Measurements from ENCODE around the gene FAXC. TPM values are rescaled to one million over a fixed set of nuclear protein-coding genes. Genes with fewer than 3 reads are reported as not detected.
"Not testable (repeated sequence)": the region's sequence is repeated elsewhere in the genome, so short reads cannot be mapped to it uniquely, and the experiment has no call there.

Gene FAXC
- total and polyA plus RNA-seq, 4 donors = 2.5 to 7.3 (median 4.1) TPM

DNA sequence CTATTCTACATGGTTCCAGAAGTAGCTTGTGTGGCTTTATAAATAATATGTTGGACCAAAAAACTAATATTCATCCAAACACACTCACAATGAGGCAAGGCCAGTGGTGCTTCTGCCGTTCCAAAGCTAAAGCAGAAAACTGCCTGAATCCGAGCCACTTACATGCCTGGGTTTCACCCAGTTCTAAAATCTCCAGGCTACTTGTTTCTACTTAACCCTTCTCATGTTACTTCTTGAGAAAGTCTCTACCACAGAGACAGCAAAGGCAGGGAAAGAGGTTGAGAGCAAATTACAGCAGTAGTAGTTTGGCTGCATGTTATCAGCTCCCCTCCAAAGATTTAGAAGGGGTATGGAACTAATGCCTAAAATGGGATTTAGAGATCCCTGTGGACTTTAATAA is 62.0 kb downstream of the FAXC start:
- peaks cover 0 to 6% of the 10 kb centered on the region in 2 donors for H3K36me3 ChIP-seq (ENCODE audit: control insufficient read depth in 1 of 2, insufficient read depth in 2 of 2, low read length in 1 of 2)
- H3K27ac ChIP-seq (ENCODE audit: low read depth in 1 of 2, low read length in 2 of 2) = no peak overlapping the region
- no peak for DNase-seq
- 10 to 25% methylated on average over 2 of the region's 2 CpGs for WGBS, 2 donors
- intact Hi-C loops (cut with DNase I) = no loop called here
- no peaks in the 10 kb centered on the region for H3K9me3 ChIP-seq (ENCODE audit: control insufficient read depth, low read length)
- no peak for ATAC-seq (ENCODE audit: low FRiP score)
- no peak overlapping the region for H3K4me3 ChIP-seq (ENCODE audit: low read length in 2 of 2)
- no peaks in the 10 kb centered on the region for H3K4me1 ChIP-seq (ENCODE audit: control insufficient read depth in 1 of 2, insufficient read depth in 2 of 2, low read length in 2 of 2)
- no peaks in the 10 kb centered on the region for H3K27me3 ChIP-seq (ENCODE audit: control insufficient read depth in 1 of 2, insufficient read depth in 2 of 2, low read length in 1 of 2)

- no peak for DNase-seq
- Histone ChIP-seq H3K4me1 (ENCODE audit: control insufficient read depth in 1 of 2, insufficient read depth in 2 of 2, low read length in 2 of 2) (no peaks in the 10 kb centered on the region), H3K27me3 (ENCODE audit: control insufficient read depth in 1 of 2, insufficient read depth in 2 of 2, low read length in 1 of 2) (no peaks in the 10 kb centered on the region), H3K27ac (ENCODE audit: low read depth in 1 of 2, low read length in 2 of 2) (no peak overlapping the region), H3K36me3 (ENCODE audit: control insufficient read depth in 1 of 2, insufficient read depth in 2 of 2, low read length in 1 of 2) (peaks cover 0 to 3% of the 10 kb centered on the region in 2 donors), H3K9me3 (ENCODE audit: control insufficient read depth, low read length) (no peaks in the 10 kb centered on the region), H3K4me3 (ENCODE audit: low read length in 2 of 2) (no peak overlapping the region)
- intact Hi-C loops (cut with DNase I) = no loop called here
- ATAC-seq (ENCODE audit: low FRiP score) = no peak
- 28 to 36% methylated on average over 4 of the region's 4 CpGs for WGBS, 2 donors
These were observed 63.6 kb downstream of the FAXC start for GRCh38 chr6:99285881-99286280.

DNA sequence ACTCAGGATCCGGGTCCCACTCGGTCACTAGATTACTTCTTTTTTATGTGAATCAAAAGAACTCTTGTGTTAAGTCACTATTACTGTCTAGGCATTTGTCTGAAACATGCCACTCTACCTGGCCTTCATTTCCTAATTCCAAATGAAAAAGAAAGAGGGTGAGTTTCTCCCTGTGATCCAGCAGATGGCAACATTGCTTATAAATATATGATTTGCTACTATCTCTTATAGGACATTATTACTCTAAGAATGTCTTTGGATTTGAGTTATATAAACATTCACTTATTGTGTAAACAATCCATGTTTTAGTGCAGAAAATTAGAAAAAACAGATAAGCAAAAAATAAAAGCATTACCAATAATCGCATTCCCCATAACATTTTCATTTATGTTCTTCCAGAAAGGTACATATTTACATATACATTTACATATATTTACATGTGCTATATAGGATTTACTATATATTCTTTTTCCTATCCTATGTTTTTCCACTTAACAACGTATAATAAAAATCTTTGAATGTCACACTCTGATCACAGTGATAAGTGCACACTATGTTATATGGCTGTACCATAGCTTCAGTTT is 66.9 kb downstream of the FAXC start:
- DNase-seq (no peak), ATAC-seq (ENCODE audit: low FRiP score) (no peak)
- intact Hi-C loops (cut with DNase I) = no loop called here
- 69 to 75% methylated on average over 4 of the region's 4 CpGs for WGBS, 2 donors
- no peak overlapping the region for H3K4me3 ChIP-seq (ENCODE audit: low read length in 2 of 2)
- H3K9me3 ChIP-seq (ENCODE audit: control insufficient read depth, low read length) = no peaks in the 10 kb centered on the region
- H3K27me3 ChIP-seq (ENCODE audit: control insufficient read depth in 1 of 2, insufficient read depth in 2 of 2, low read length in 1 of 2) = no peaks in the 10 kb centered on the region
- H3K27ac ChIP-seq (ENCODE audit: low read depth in 1 of 2, low read length in 2 of 2) = no peak overlapping the region
- peaks cover 0 to 3% of the 10 kb centered on the region in 2 donors for H3K36me3 ChIP-seq (ENCODE audit: control insufficient read depth in 1 of 2, insufficient read depth in 2 of 2, low read length in 1 of 2)
- no peaks in the 10 kb centered on the region for H3K4me1 ChIP-seq (ENCODE audit: control insufficient read depth in 1 of 2, insufficient read depth in 2 of 2, low read length in 2 of 2)

GRCh38 chr6:99276747-99277146 is 72.7 kb downstream of the FAXC start:
- no peaks in the 10 kb centered on the region for H3K27me3 ChIP-seq (ENCODE audit: control insufficient read depth in 1 of 2, insufficient read depth in 2 of 2, low read length in 1 of 2)
- 58 to 66% methylated on average over 2 of the region's 2 CpGs for WGBS, 2 donors
- H3K36me3 ChIP-seq (ENCODE audit: control insufficient read depth in 1 of 2, insufficient read depth in 2 of 2, low read length in 1 of 2) = no peaks in the 10 kb centered on the region
- DNase-seq = no peak
- H3K27ac ChIP-seq (ENCODE audit: low read depth in 1 of 2, low read length in 2 of 2) = no peak overlapping the region
- no peaks in the 10 kb centered on the region for H3K4me1 ChIP-seq (ENCODE audit: control insufficient read depth in 1 of 2, insufficient read depth in 2 of 2, low read length in 2 of 2)
- intact Hi-C loops (cut with DNase I) = no loop called here
- H3K9me3 ChIP-seq (ENCODE audit: control insufficient read depth, low read length) = no peaks in the 10 kb centered on the region
- ATAC-seq (ENCODE audit: low FRiP score) = no peak
- H3K4me3 ChIP-seq (ENCODE audit: low read length in 2 of 2) = no peak overlapping the region

DNA sequence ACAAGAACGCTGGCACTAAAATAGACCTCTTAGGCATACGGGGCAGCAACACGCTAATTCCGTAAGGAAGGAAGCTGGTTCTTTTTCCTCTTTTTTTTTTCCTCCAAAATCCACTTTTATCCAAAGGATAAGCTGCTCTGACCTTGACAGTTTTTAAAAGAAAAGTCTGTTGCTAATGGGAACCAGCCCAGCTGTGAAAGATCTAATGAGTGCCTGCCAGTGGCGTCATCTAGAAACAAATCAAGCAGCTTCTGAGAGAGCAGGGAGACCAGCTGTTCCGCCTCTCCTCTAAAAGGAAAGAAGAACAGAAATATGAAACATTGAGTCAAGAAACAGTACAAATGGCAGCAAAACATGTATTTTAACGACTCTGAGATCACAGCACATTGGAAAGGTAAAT is 78.6 kb downstream of the FAXC start:
- H3K27me3 ChIP-seq (ENCODE audit: control insufficient read depth in 1 of 2, insufficient read depth in 2 of 2, low read length in 1 of 2) = no peaks in the 10 kb centered on the region
- no peaks in the 10 kb centered on the region for H3K9me3 ChIP-seq (ENCODE audit: control insufficient read depth, low read length)
- H3K4me3 ChIP-seq (ENCODE audit: low read length in 2 of 2) = no peak overlapping the region
- 71 to 80% methylated on average over 7 of the region's 7 CpGs for WGBS, 2 donors
- intact Hi-C loops (cut with DNase I) = no loop called here
- no peak for ATAC-seq (ENCODE audit: low FRiP score)
- no peaks in the 10 kb centered on the region for H3K36me3 ChIP-seq (ENCODE audit: control insufficient read depth in 1 of 2, insufficient read depth in 2 of 2, low read length in 1 of 2)
- no peak for DNase-seq
- no peaks in the 10 kb centered on the region for H3K4me1 ChIP-seq (ENCODE audit: control insufficient read depth in 1 of 2, insufficient read depth in 2 of 2, low read length in 2 of 2)
- H3K27ac ChIP-seq (ENCODE audit: low read depth in 1 of 2, low read length in 2 of 2) = no peak overlapping the region

GRCh38 chr6:99270030-99270429 is 79.4 kb downstream of the FAXC start:
- Histone ChIP-seq H3K4me1 (ENCODE audit: control insufficient read depth in 1 of 2, insufficient read depth in 2 of 2, low read length in 2 of 2) (no peaks in the 10 kb centered on the region), H3K9me3 (ENCODE audit: control insufficient read depth, low read length) (no peaks in the 10 kb centered on the region), H3K27ac (ENCODE audit: low read depth in 1 of 2, low read length in 2 of 2) (no peak overlapping the region), H3K4me3 (ENCODE audit: low read length in 2 of 2) (no peak overlapping the region), H3K36me3 (ENCODE audit: control insufficient read depth in 1 of 2, insufficient read depth in 2 of 2, low read length in 1 of 2) (no peaks in the 10 kb centered on the region), H3K27me3 (ENCODE audit: control insufficient read depth in 1 of 2, insufficient read depth in 2 of 2, low read length in 1 of 2) (no peaks in the 10 kb centered on the region)
- ATAC-seq (ENCODE audit: low FRiP score) (no peak), DNase-seq (no peak)
- intact Hi-C loops (cut with DNase I) = no loop called here
- 72 to 75% methylated on average over 2 of the region's 2 CpGs for WGBS, 2 donors

GRCh38 chr6:99269207-99269606 is 80.3 kb downstream of the FAXC start:
- Histone ChIP-seq H3K4me1 (ENCODE audit: control insufficient read depth in 1 of 2, insufficient read depth in 2 of 2, low read length in 2 of 2) (no peaks in the 10 kb centered on the region), H3K36me3 (ENCODE audit: control insufficient read depth in 1 of 2, insufficient read depth in 2 of 2, low read length in 1 of 2) (no peaks in the 10 kb centered on the region), H3K4me3 (ENCODE audit: low read length in 2 of 2) (no peak overlapping the region), H3K9me3 (ENCODE audit: control insufficient read depth, low read length) (no peaks in the 10 kb centered on the region), H3K27me3 (ENCODE audit: control insufficient read depth in 1 of 2, insufficient read depth in 2 of 2, low read length in 1 of 2) (no peaks in the 10 kb centered on the region), H3K27ac (ENCODE audit: low read depth in 1 of 2, low read length in 2 of 2) (no peak overlapping the region)
- no peak for DNase-seq
- 64 to 73% methylated on average over 3 of the region's 3 CpGs for WGBS, 2 donors
- intact Hi-C loops (cut with DNase I) = no loop called here
- no peak for ATAC-seq (ENCODE audit: low FRiP score)

GRCh38 chr6:99266996-99267395 is 82.5 kb downstream of the FAXC start:
- ATAC-seq (ENCODE audit: low FRiP score); H3K4me3 ChIP-seq (ENCODE audit: low read length in 2 of 2); H3K9me3 ChIP-seq (ENCODE audit: control insufficient read depth, low read length); H3K27ac ChIP-seq (ENCODE audit: low read depth in 1 of 2, low read length in 2 of 2); intact Hi-C loops (cut with DNase I); H3K36me3 ChIP-seq (ENCODE audit: control insufficient read depth in 1 of 2, insufficient read depth in 2 of 2, low read length in 1 of 2); H3K27me3 ChIP-seq (ENCODE audit: control insufficient read depth in 1 of 2, insufficient read depth in 2 of 2, low read length in 1 of 2); DNase-seq; H3K4me1 ChIP-seq (ENCODE audit: control insufficient read depth in 1 of 2, insufficient read depth in 2 of 2, low read length in 2 of 2): not testable (repeated sequence)
- 83 to 85% methylated on average over 5 of the region's 5 CpGs for WGBS, 2 donors

DNA sequence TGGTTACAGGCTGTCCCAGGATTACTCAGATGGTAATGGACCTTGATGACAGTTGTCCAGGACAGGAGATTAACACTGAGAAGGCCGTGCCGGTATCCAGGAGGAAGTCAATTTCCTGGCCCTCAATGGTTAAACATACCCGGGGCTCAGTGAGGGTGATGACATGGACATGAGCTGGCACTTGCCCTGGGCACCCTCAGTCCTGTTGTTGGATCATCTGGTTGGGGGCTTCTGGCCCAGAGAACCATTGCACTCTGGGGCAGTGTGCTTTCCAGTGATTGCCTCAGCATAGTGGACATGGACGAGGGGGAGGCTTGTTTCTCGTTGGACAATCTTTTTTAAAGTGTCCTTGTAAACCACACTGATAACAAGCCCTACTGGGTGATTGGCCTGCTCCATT is 84.0 kb downstream of the FAXC start:
- DNase-seq; H3K4me3 ChIP-seq (ENCODE audit: low read length in 2 of 2); H3K9me3 ChIP-seq (ENCODE audit: control insufficient read depth, low read length); H3K27me3 ChIP-seq (ENCODE audit: control insufficient read depth in 1 of 2, insufficient read depth in 2 of 2, low read length in 1 of 2); H3K36me3 ChIP-seq (ENCODE audit: control insufficient read depth in 1 of 2, insufficient read depth in 2 of 2, low read length in 1 of 2); ATAC-seq (ENCODE audit: low FRiP score); H3K27ac ChIP-seq (ENCODE audit: low read depth in 1 of 2, low read length in 2 of 2); H3K4me1 ChIP-seq (ENCODE audit: control insufficient read depth in 1 of 2, insufficient read depth in 2 of 2, low read length in 2 of 2); intact Hi-C loops (cut with DNase I): not testable (repeated sequence)
- 82 to 96% methylated on average over 5 of the region's 5 CpGs for WGBS, 2 donors

Measured in aorta (tissue), 5 donors.